ENCODE data around the gene AUTS2. TPM values are rescaled to one million over a fixed set of nuclear protein-coding genes. Genes with fewer than 3 reads are reported as not detected.

The AUTS2 gene
- total RNA-seq, 6 donors from 2014 or later: 38.9 to 151 (median 55.8) TPM

GRCh38 chr7:70193514-70193913 is 595.2 kb downstream of the AUTS2 start:
- no peak for TF ChIP-seq POLR2AphosphoS5 (IDR thresholded peaks at IDR 0.05)
- TF ChIP-seq POLR2A (IDR thresholded peaks at IDR 0.05): no peak
- TF ChIP-seq EP300 (IDR thresholded peaks at IDR 0.05): no peak
- TF ChIP-seq CTCF (IDR thresholded peaks at IDR 0.05): peak in 1 of 6 experiments; percentile 6
- no peak for DNase-seq
- Histone ChIP-seq H3K4me3 (no peak overlapping the region), H3K36me3 (no peaks in the 10 kb centered on the region), H3K27ac (no peak overlapping the region), H3K4me1 (peaks cover 0 to 4% (median 0%) of the 10 kb centered on the region in 4 donors), H3K9me3 (peaks cover 0 to 2% (median 0%) of the 10 kb centered on the region in 4 donors), H3K27me3 (no peaks in the 10 kb centered on the region)
- WGBS, 2 donors: 78 to 80% methylated on average over 4 of the region's 4 CpGs
- no peak for ATAC-seq (ENCODE audit: low FRiP score in 2 of 2)

GRCh38 chr7:70208236-70209063 is 610.2 kb downstream of the AUTS2 start:
- TF ChIP-seq CTCF (IDR thresholded peaks at IDR 0.05) (no peak), EP300 (IDR thresholded peaks at IDR 0.05) (no peak), POLR2A (IDR thresholded peaks at IDR 0.05) (no peak), POLR2AphosphoS5 (IDR thresholded peaks at IDR 0.05) (no peak)
- H3K27ac ChIP-seq: no peak overlapping the region
- H3K36me3 ChIP-seq: no peaks in the 10 kb centered on the region
- no peak for ATAC-seq (ENCODE audit: low FRiP score in 2 of 2)
- H3K27me3 ChIP-seq: no peaks in the 10 kb centered on the region
- no peaks in the 10 kb centered on the region for H3K9me3 ChIP-seq
- WGBS, 2 donors: 69 to 71% methylated on average over 5 of the region's 5 CpGs
- DNase-seq: no peak
- no peak overlapping the region for H3K4me3 ChIP-seq
- H3K4me1 ChIP-seq: no peaks in the 10 kb centered on the region

- H3K27ac ChIP-seq: no peak overlapping the region
- DNase-seq: no peak
- H3K27me3 ChIP-seq: no peaks in the 10 kb centered on the region
- H3K4me1 ChIP-seq: no peaks in the 10 kb centered on the region
- WGBS, 2 donors: 66 to 74% methylated on average over 5 of the region's 5 CpGs
- no peaks in the 10 kb centered on the region for H3K36me3 ChIP-seq
- H3K4me3 ChIP-seq: no peak overlapping the region
- H3K9me3 ChIP-seq: no peaks in the 10 kb centered on the region
- no peak for ATAC-seq (ENCODE audit: low FRiP score in 2 of 2)
- no peak for TF ChIP-seq EP300 (IDR thresholded peaks at IDR 0.05)
- no peak for TF ChIP-seq CTCF (IDR thresholded peaks at IDR 0.05)
- no peak for TF ChIP-seq POLR2AphosphoS5 (IDR thresholded peaks at IDR 0.05)
These were observed 612.1 kb downstream of the AUTS2 start for GRCh38 chr7:70210200-70210935.

- no peaks in the 10 kb centered on the region for H3K36me3 ChIP-seq
- no peak for DNase-seq
- H3K4me3 ChIP-seq: no peak overlapping the region
- no peaks in the 10 kb centered on the region for H3K9me3 ChIP-seq
- TF ChIP-seq POLR2A (IDR thresholded peaks at IDR 0.05): no peak
- TF ChIP-seq POLR2AphosphoS5 (IDR thresholded peaks at IDR 0.05): no peak
- TF ChIP-seq EP300 (IDR thresholded peaks at IDR 0.05): no peak
- no peak for TF ChIP-seq CTCF (IDR thresholded peaks at IDR 0.05)
- WGBS, 2 donors: 89 to 94% methylated on average over 6 of the region's 6 CpGs
- ATAC-seq (ENCODE audit: low FRiP score in 2 of 2): no peak
- H3K27me3 ChIP-seq: no peaks in the 10 kb centered on the region
- H3K27ac ChIP-seq: no peak overlapping the region
- no peaks in the 10 kb centered on the region for H3K4me1 ChIP-seq
These were observed 612.6 kb downstream of the AUTS2 start for GRCh38 chr7:70210936-70211310.
